Left ventricle myocardium inferior (tissue), 1 donor: Measurements from ENCODE around the gene PUS7L. TPM values are rescaled to one million over a fixed set of nuclear protein-coding genes. Genes with fewer than 3 reads are reported as not detected.
"Not testable (repeated sequence)": the region's sequence is repeated elsewhere in the genome, so short reads cannot be mapped to it uniquely, and the experiment has no call there.

ENCODE experiments used
- DNase-seq: peaks from one replicate; pipeline ENCODE4 v3.0.0-alpha.2; 2020
- H3K27ac ChIP-seq: fragments of 200-600 bp; replicated peaks from 2 replicates; pipeline ENCODE4 v1.8.0; 2021
- H3K27me3 ChIP-seq: fragments of 200-600 bp; 2 replicates; pipeline ENCODE4 v1.8.0; 2021; ENCODE audit warnings: low read depth
- H3K36me3 ChIP-seq: fragments of 200-600 bp; 2 replicates; pipeline ENCODE4 v1.8.0; 2021
- H3K4me1 ChIP-seq: fragments of 200-600 bp; 2 replicates; pipeline ENCODE4 v1.8.0; 2021
- H3K4me3 ChIP-seq: fragments of 200-600 bp; 2 replicates; pipeline ENCODE4 v1.8.0; 2021; ENCODE audit warnings: mild to moderate bottlenecking, moderate library complexity
- H3K9me3 ChIP-seq: fragments of 200-600 bp; replicated peaks from 2 replicates; pipeline ENCODE4 v1.8.0; 2021
- CTCF ChIP-seq: fragments of 200-600 bp; IDR thresholded peaks from 2 replicates; pipeline ENCODE4 v1.8.0; 2021; ENCODE audit warnings: antibody characterized with exemption, mild to moderate bottlenecking, borderline replicate concordance
- intact Hi-C: fragments of 100-400 bp; cut with micrococcal nuclease; formaldehyde crosslinking; loops from one replicate; pipeline ENCODE4 v1.11.0; 2022
- total RNA-seq: library from RNA; stranded (reverse); fragmentation: NEBNext Ultra II Directional; extraction: Animal tissue kit (Norgen Biotek cat#: 25700); gene quantifications from one replicate; pipeline ENCODE4 v1.2.1, GENCODE V29; 2021
- donor health status: DM: no; HTN: yes; CAD: no; lungs with severe emphysema.

Gene PUS7L
- total RNA-seq, 1 donor from 2014 or later = 4.3 TPM

GRCh38 chr12:43696154-43696553 is 62.4 kb downstream of the PUS7L start:
- no peaks in the 10 kb centered on the region for H3K9me3 ChIP-seq
- no peaks in the 10 kb centered on the region for H3K4me1 ChIP-seq
- no peaks in the 10 kb centered on the region for H3K27me3 ChIP-seq
- no peak overlapping the region for H3K4me3 ChIP-seq
- no peak overlapping the region for H3K27ac ChIP-seq
- TF ChIP-seq CTCF = no peak
- DNase-seq = no peak
- H3K36me3 ChIP-seq = no peaks in the 10 kb centered on the region
- intact Hi-C loops = no loop called here

GRCh38 chr12:43694879-43695278 is 63.7 kb downstream of the PUS7L start:
- no peaks in the 10 kb centered on the region for H3K27me3 ChIP-seq
- no peaks in the 10 kb centered on the region for H3K36me3 ChIP-seq
- peaks cover 4% of the 10 kb centered on the region for H3K9me3 ChIP-seq
- no peak for DNase-seq
- intact Hi-C loops = no loop called here
- TF ChIP-seq CTCF = no peak
- no peaks in the 10 kb centered on the region for H3K4me1 ChIP-seq
- H3K27ac ChIP-seq = no peak overlapping the region
- H3K4me3 ChIP-seq = no peak overlapping the region

GRCh38 chr12:43692064-43692463 is 66.5 kb downstream of the PUS7L start:
- peaks cover 4% of the 10 kb centered on the region for H3K9me3 ChIP-seq
- no peak overlapping the region for H3K27ac ChIP-seq
- no peaks in the 10 kb centered on the region for H3K27me3 ChIP-seq
- DNase-seq = no peak
- no peaks in the 10 kb centered on the region for H3K4me1 ChIP-seq
- intact Hi-C loops = no loop called here
- no peaks in the 10 kb centered on the region for H3K36me3 ChIP-seq
- H3K4me3 ChIP-seq = no peak overlapping the region
- TF ChIP-seq CTCF = no peak

- H3K36me3 ChIP-seq, intact Hi-C loops, DNase-seq: not testable (repeated sequence)
These were observed 73.1 kb downstream of the PUS7L start for GRCh38 chr12:43685491-43685890.

GRCh38 chr12:43676183-43676813 is 82.3 kb downstream of the PUS7L start:
- Histone ChIP-seq H3K36me3 (no peaks in the 10 kb centered on the region), H3K27me3 (peaks cover 3% of the 10 kb centered on the region), H3K4me1 (no peaks in the 10 kb centered on the region), H3K4me3 (no peak overlapping the region), H3K9me3 (peaks cover 13% of the 10 kb centered on the region), H3K27ac (no peak overlapping the region)
- DNase-seq = no peak
- TF ChIP-seq CTCF = peak; percentile 22
- intact Hi-C loops = no loop called here

More at GRCh38 chr12:43685491-43685890, 73.1 kb downstream of the PUS7L start:
- not testable (repeated sequence) for H3K27me3 ChIP-seq, H3K9me3 ChIP-seq, H3K27ac ChIP-seq, H3K4me3 ChIP-seq, H3K4me1 ChIP-seq

- Histone ChIP-seq H3K4me1 (no peaks in the 10 kb centered on the region), H3K9me3 (peaks cover 13% of the 10 kb centered on the region), H3K4me3 (no peak overlapping the region), H3K36me3 (no peaks in the 10 kb centered on the region), H3K27me3 (no peaks in the 10 kb centered on the region), H3K27ac (no peak overlapping the region)
- no peak for TF ChIP-seq CTCF
- intact Hi-C loops = no loop called here
- DNase-seq = no peak
These were observed 83.3 kb downstream of the PUS7L start for GRCh38 chr12:43675048-43675904.
